H1 (cell line): Measurements from ENCODE around the gene SYCE3. TPM values are rescaled to one million over a fixed set of nuclear protein-coding genes. Genes with fewer than 3 reads are reported as not detected.

Experiments used
- CHD7 ChIP-seq: fragments of 300-600 bp; sonication (generic); IDR thresholded peaks from 2 replicates; pipeline ENCODE4 v1.7.1; 2012; ENCODE audit warnings: low read length, moderate library complexity, mild to moderate bottlenecking, inconsistent platforms; ENCODE audit not compliant: insufficient replicate concordance
- SAP30 ChIP-seq: fragments of 300-600 bp; sonication (generic); IDR thresholded peaks from 2 replicates; pipeline ENCODE4 v1.7.1; 2012; ENCODE audit warnings: low read length, moderate library complexity, mild to moderate bottlenecking, inconsistent platforms; ENCODE audit not compliant: insufficient read depth, insufficient replicate concordance
- polyA plus RNA-seq, 7 experiments: library from polyadenylated mRNA; depleted of rRNA in 3 of 7; stranded (reverse) in 5 of 7; unstranded in 2 of 7; fragments of >200 nt in 5 of 7; fragments of 200-250 nt in 2 of 7; gene quantifications; 1 replicate in 5 of 7; 2 replicates in 1 of 7; 4 replicates in 1 of 7; pipeline versions ENCODE4 v1.2.1 to v1.2.3, GENCODE V29; 2011 to 2013; ENCODE audit warnings: missing spikeins in 2 of 7, mixed read lengths in 2 of 7
- total RNA-seq: library from RNA; stranded (reverse); fragmentation: NEBNext Ultra II Directional; extraction: Animal tissue kit (Norgen Biotek cat#: 25700); gene quantifications from 2 replicates; pipeline ENCODE4 v1.2.1, GENCODE V29; 2021

The SYCE3 gene
- total and polyA plus RNA-seq, 2 of the 8 experiments (the other 6 are each of a cell fraction or from before 2014, with no cell fraction given), result 1.9 TPM; not detected in 1

GRCh38 chr22:50602338-50602700 is 39.6 kb upstream of the SYCE3 start (continued):
- TF ChIP-seq CHD7, result no peak
- no peak for TF ChIP-seq SAP30
- TF ChIP-seq, all 59 proteins: peak for 1
